ENCODE results near the gene S100A2.
"Not testable (repeated sequence)": the region's sequence is repeated elsewhere in the genome, so short reads cannot be mapped to it uniquely, and the experiment has no call there.

S100A2 gene

DNA sequence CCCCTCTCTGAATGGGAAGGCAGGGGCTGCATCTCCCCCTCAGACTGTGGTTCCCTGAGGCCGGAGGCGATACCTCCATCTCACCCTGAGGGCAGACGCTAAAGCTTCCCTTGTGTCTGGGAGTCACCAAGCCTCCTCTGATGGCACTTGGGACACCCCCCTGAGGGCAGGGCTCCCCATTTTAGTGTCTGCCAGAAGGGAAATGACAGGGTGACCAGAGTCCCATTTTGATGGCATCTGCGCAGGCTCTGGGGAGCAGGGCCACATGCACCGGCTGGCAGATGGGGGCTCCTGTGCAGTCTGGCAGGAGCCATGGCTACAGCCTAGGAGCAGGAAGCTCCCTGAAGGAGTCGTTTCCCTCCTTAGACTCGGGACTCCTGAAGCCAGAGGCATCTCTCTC, 1.7 kb downstream of the S100A2 start:
- DNase-seq (ENCODE audit: low read depth), result no peak

DNA sequence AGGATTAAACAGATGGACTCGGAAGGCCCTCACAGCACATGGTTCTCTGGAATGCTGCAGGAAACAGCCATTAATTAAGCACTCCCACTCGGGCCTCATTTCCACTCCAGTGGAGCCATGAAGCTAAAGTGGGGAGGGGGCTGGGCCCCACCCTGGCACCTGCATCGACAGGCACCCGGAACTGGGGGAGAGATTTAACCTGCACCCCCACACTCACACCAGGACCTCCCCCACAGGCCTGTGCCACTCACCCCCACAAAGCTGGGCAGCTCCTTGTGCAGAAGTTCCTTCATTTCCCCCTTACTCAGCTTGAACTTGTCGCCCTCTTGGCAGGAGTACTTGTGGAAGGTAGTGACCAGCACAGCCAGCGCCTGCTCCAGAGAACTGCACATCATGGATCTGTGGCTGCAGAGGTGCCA, 2.2 kb downstream of the S100A2 start:
- DNase-seq (ENCODE audit: low read depth), result no peak

DNA sequence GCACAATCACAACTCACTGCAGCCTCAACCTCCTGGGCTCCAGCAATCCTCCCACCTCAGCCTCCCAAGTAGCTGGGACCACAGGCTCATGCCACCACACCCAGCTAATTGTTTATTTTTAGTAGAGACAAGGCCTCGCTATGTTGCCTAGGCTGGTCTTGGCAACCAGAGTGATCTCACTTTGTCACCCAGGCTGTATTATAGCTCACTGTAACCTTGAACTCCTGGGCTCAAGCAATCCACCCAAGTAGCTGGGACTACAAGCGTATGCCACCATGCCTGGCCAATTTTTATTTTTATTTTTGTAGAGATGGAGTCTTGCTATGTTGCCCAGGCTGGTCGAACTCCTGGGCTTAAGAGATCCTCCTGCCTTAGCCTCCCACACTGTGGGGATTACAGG, 3.6 kb downstream of the S100A2 start:
- not testable (repeated sequence) for DNase-seq (ENCODE audit: low read depth)

DNA sequence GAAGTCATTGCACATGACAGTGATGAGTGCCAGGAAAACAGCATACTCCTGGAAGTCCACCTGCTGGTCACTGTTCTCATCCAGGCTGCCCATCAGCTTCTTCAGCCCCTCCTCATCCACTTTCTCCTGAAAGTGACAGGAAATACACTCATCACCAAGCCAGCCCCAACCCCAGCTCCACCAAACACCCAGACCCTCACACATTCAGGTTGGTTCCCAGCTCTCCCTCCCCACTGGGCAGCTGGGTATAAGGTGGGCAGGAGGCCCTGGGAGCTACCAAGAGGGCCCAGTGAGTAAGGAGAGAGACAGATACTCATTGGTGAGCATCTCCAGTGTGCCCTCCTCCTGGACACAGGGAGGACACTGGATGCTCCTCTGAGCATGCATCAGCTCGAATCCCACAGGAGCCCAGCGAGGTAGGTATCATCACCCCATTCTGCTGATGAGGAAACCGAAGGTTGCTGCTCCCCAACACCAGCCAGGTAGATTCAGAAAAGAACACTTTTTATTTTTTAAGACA, 4.1 kb downstream of the S100A2 start:
- no peak for DNase-seq (ENCODE audit: low read depth)

DNA sequence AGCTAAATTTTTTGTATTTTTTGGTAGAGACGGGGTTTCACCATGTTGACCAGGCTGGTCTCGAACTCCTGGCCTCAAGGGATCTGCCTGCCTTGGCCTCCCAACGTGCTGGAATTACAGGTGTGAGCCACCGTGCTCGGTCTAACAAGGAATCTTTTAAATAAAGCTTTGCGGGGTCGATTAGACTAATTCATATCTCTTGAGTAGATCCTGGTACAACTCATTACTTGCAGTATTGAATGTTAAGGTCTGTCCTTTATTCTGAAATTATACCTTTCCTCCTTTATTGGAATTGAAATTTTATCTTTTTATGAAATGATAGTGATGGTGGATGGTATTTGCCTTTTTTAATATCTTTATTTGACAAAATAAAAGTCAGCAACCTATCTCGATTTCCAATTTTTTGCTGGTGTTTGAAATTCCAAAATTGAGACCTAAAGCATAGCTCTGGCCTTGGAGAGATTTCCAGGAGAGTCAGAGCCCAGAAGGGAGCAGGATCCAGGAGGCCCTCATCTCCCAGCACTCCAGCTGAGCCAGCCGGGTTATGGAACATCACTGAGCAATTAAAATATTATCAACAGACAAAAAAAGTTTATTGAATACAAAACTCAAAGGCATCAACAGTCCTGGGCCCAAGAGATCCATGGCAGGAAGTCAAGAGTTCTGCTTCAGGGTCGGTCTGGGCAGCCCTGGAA, 4.7 kb downstream of the S100A2 start:
- no peak for DNase-seq (ENCODE audit: low read depth)

DNA sequence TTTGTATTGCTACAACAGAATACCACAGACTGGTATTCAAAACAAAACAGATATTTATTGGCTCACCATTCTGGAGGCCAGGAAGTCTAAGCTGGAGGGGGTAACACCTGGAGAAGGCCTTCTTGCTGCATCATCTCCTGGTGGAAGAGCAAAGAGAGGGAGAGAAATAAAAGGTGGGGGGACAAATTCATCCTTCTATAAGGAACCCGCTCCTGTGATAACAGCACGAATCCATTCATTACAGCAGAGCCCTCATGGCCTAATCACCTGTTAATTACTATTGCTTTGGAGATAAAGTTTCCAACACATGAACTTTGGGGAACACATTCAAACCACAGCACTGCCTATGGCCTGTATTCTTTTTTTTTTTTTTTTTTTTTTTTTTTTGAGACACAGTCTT, 5.4 kb downstream of the S100A2 start:
- DNase-seq (ENCODE audit: low read depth), result no peak

DNA sequence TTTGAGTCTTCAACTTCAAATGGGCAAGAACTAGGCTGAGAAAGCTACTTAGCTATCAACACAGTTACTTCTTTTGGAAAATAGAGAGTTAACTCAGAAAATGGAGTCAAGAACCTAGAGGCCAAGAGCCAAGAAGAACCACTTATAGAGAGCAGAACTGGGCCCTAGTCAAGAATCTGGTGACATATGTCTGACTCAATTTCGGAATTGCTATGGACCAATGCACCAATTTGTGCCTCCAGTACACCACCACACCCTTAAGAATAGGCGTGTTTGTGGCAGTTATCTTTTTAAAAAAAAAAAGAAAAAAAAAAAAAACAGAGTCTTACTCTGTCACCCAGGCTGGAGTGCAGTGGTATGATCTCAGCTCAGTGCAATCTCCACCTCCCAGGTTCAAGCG, 7.8 kb downstream of the S100A2 start:
- DNase-seq (ENCODE audit: low read depth), result no peak

DNA sequence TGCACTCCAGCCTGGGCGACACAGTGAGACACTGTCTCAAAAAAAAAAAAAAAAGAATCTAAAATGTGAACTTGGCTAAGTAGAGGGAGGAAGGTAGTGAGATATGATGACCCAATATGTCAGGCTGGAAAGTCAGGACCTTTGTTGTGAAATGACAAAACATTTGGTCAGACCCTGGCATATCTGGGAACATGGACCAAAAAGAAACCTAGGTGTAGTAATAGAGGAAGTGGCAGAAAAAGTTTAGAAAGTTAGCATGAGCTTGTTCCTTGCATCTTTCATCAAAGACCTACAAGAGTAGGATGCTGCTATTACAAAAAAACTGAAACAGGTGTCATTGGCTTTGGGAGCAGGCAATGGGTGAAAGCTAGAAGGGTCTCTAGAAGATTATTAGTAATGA, 9.3 kb downstream of the S100A2 start:
- no peak for DNase-seq (ENCODE audit: low read depth)

DNA sequence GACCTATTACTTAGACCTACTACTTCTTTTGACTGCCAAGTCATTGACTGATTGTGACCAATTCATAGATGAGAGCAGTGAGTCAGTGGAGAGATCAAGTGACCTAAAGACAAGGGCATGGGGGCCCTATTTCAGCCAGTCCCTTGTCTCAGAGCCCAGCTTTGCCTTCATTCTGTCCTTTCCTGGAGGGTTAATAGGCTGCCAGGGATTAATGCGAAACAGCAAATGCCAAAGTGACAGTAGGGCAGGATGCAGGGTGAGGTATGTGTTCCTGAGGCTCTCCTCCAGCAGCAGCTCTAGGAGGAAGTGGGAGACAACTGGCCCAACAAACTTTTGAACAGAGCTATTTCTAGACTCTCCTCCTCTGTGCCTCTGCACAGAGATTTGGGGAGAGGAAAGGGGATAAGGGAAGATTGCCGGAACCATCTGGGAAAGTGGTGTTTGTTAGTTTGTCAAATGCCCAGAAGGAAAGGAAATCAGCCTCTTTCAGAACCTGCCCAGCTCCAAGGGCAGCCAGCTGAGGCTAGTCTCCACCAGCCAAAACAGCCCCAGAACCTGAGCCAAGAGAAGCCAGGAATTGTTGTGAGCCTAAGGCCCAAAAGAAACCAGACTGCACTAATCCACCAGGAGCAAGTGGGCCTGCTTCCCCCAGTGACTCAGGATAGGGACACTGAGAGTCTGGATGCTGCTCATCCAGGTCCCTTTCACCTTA, 11.7 kb downstream of the S100A2 start:
- DNase-seq (ENCODE audit: low read depth), result no peak

DNA sequence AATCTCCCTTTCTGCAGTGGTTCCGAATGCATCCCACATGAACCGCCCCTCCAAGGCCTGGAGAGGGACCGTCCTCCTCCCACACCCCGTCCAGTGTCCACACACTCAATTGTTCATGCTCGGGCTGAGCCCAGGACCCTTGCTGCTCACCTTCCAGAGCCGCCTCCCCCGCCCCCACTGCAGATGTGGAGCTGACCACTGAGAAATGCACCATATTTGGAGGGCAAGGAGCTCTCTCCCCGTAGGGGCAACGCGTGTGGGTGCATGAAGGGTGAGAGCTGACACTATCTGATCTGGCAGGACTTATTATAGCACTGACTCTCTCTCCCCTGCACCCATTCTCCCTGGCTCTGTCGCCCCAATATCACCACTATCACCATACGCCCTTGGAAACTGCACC, 12.5 kb downstream of the S100A2 start:
- no peak for DNase-seq (ENCODE audit: low read depth)

DNA sequence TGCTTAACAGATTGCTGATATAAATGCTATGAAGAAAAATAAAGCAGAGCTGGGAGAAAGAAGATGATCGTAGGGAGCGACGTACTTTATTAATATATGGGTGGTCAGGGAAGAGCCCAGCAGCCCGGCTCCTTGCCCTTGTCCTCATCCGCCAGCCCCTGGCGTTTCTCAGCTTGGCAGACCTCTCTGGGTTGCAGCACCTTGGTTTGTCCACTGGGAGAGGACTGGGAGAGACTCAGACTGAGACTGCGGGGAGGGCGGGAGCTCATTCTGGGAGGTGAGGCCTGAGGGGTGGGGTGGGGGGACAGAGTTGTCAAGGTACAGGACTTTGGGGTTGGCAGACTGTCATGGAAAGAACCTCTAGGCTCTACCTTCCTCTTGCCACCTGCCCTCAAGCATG, 13.3 kb downstream of the S100A2 start:
- DNase-seq (ENCODE audit: low read depth), result no peak

DNA sequence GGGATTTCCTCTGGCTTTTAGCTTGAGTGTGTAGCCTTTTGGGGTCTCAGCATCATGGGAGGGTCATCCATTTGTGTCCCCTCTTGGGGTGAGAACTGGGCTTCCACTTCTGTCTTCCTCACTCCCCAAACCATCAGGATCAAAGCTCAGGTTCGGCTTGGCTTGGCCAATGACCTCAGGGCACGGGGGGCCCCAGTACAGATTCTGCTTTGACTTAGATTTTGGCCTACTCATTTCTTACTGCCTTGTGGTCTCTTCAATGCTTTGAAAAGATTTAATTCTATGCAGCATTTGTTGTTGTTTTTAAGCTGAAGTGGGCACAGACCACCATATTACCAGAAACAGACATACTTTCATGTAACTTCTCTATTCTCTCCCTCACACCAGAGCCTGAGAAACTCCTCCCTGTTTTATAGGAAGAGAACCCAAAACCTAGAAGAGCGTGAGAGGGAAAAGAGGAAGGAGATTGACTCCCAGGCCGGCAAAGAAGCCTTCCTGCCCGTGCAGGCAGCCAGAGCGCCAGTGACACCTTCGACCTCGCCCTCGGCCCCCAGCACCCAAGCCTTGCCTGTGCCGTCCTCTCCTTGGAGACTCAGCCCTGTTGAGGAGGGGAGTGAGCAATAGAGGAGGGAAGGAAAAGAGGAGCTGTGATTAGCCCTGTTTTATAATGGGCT, 14.7 kb downstream of the S100A2 start:
- DNase-seq (ENCODE audit: low read depth), result no peak

DNA sequence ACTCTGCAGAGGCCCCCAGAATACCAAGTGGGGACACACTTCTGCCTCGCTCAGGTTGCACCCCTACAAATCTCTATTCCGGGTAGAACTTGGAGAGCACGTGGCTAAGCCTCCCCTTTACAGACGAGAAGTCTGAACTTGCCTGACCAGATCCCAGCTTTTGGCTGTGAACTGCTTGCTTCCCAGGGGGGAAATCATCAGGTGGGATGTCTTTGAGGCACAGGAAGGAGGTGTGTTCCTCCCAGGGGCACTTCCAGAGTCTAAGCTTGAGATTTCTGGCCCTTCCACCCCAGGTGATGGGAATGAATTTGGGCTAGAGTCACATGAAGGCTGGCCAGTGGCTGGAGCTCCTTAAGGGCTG, 15.3 kb downstream of the S100A2 start:
- no peak for DNase-seq (ENCODE audit: low read depth)

DNA sequence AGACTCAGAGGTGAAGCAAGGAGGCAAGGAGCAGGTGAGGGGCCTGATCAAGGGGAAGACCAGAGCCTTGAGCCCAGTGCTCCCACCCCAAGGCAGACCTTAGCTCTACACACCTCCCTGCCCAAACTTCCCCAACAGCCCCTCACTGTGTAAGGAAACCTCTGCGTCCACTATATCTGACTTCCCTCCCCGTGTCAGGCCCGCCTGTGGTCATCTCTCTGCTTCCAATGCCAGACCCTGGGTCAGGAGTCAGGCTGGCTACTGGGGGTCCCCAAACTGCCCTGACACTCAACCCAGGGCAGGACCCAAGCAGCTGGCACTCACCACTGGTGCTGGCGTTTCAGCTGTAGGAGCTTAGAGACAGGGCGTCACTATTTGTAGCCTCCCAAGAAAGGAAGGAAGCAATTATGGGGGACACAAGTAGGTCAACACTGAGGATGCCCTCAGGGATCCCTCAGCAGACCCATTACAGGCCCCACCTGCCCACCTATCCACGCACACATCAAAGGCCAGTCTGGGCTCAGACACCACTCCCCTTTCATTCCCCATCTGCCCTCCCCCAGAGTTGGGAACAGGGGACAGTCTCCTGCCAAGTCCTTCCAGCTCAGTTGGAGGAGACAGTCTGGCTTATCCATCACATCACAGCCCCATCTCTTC, 15.8 kb downstream of the S100A2 start:
- no peak for DNase-seq (ENCODE audit: low read depth)

DNA sequence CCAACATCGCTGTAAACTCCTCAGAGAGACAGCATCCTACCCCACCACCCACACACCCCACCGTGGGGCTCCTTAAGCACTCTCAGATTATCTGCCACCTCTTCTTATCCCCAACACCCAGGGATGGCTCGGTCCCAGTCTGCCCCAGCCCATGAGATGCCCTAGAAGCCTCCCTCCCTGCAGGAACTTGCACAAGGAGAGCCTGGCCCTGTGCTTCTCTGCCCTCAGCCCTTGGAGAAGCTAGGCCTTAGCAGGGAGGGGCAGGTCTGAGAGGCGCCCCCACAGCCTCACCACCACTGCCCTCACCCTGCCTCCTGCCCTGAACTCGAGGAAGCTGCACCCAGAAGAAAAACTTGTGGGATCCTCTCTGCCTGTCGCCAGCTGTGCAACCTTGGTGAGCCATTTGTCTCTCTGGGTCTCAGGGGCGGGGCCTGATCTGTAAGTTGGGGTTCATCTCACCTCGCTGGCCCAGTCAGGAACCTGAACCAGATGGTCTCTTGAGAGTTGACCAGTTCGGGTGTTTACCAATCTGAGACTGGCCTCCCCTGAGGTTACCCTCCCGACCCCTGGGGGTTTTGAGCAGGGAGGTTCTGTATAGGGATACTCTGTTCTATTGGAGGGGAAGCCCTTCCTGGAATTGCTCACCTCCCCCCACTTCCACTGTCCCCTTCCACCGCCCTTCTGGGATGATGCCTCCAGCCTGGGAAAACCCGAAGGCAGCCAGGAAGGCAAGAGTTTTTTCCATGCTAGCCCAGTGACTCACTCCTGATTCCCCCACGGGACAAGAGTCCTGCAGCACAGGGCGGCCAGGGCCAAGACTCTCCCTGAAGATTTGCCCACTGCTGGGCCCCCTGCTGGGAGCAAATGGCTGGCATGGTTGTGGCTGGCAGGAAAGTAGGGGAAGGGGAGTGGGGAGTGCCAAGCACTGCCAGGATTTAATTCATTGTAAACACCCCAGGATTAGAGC, 16.6 kb downstream of the S100A2 start, which contains the start of gene S100A3:
S100A3 (minus strand) TSS at position 537 of the 967 bp plus-strand sequence. CDS start 773 bp downstream, outside the sequence.
- peak; percentile 83 for DNase-seq (ENCODE audit: low read depth)

DNA sequence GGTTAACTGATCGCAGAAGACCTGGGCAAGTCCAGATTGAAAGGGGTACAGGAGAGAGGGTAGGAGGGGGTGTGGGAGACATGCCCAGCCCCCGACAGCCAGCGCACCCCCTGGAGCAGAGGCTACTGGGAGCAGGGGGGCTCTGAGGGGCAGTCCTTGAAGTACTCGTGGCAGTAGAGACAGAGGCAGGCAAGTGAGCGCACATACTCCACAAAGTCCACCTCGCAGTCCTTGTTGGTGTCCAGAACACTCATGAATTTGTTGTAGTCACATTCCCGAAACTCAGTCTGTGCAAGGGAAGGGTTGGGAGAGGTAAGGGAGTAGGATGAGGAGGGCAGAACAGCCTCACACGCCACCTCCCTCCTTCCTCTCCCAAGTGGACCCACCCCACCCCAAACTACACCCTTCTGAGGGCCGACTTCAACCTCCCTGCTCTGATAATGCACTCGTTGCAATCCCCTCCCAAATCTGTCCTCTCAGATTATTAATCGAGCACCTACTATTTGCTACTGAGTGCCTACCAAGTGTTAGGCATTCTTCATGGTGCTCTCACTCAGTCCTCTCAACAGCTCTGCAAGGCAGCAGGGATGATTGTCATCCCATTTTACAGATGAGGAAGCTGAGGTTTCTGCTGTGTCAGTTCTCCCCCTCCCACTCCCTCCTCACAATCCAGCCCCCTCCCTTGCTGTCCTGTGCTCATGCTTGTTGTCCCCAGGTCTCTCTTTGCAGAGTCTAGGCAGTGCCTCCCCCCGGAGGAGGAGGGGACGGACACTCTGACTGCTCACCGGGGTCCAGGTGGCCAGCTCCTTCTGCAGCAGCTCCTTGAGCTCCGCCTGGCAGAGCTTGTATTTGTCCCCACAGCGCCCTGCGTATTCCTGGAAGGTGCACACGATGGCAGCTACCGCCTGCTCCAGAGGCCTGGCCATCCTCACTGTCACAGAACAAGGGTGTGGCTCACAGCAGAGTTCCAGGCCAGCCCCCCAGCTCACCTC, 17.8 kb downstream of the S100A2 start:
- DNase-seq (ENCODE audit: low read depth), result no peak

DNA sequence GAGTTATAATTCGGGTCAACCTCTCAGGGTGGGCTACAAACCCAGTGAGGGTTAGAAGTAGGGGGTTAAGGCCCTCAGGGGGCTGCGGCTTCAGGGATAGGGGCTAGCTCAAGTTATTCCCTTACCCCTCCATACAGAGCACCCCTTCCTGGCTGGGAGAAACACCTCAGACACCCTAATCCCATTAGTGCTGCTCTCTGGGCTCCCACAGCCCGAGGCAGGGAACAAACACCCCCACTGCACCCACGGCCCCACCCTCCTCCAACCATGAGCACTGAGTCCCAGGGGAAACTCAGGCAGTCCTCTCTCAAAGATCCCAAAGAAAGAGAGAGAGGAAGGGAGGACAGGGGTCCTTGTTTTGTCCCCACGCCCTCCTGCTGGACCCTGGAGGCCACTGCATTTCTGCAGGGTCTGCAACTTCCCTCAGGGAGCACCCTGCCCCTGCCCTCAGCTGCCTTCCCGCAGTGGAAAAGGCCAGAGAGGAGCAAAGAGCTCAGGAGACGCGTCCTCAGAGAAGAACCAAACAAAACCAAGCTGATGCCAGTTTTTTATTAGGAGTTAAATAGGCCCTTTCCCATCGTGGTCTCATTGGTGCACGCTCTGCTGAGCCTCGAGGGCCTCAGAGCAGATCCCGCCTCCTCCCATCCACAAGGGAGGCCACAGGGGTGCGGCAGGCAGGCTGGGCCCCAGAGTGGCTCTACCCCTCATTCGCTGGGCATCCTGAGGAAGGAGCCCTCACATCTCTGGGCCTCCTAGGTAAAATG, 18.7 kb downstream of the S100A2 start:
- DNase-seq (ENCODE audit: low read depth), result no peak

DNA sequence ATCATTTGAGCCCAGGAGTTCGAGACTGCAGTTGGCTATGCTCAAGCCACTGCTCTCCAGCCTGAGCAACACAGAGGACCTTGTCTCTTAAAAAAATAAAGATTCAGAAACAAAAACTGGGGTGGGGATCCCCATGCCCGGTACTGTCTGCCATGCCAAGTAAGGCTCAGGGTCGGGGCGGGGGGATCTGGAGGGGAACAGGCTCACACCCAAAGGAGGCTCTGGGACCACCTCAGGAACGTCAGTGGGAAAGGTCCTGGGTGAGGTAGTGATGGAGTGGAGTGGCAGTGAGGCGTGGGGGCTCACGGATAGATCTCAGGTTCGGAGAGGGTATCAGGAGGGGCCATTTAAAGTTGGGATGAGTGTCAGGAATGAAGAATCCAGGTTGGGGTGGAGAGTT, 19.3 kb downstream of the S100A2 start:
- no peak for DNase-seq (ENCODE audit: low read depth)
